ENCODE data around the gene NECAB2. TPM values are rescaled to one million over a fixed set of nuclear protein-coding genes. Genes with fewer than 3 reads are reported as not detected.

NECAB2 gene
- total RNA-seq, 1 donor from 2014 or later: 4.6 TPM

DNA sequence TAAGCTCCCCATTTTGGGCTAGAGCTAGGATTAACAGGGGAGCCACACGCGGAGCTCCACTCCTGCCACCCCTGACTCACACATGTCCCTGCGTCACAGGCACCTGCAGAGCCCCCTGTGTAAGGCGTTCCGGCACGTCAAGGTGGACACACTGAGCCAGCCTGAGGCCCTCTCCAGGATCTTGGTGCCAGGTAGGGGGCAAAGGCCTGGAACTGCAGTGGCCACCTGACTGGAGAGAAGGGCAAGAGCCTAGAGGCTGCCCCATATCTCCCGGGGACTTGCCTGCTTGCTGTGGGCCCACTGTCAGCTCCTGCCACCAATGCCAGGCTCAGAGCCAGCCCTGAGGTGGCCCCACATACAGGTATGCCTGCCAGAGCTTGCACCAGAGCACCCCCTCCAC, 33.7 kb downstream of the NECAB2 start:
- H3K27ac Mint-ChIP-seq: no peak overlapping the region

DNA sequence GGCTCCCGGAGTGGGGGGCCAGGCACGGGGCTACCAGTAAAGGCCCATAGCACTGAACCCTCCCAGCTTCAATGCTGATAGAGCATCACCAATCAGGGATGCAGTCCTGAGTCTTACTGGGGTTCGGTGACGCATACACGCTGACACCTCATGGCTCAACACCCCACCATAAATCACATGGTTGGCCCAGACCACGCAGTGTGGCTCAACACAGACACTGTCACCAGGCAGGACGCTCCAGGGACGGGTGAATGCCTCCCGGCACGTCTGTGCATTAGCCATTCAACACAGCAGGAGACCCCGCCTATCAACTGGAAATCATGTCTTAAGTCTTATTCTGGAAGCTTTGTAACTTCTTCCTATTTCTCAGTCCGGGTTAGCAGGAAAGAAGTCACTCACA, 35.0 kb downstream of the NECAB2 start:
- Mint-ChIP-seq H3K36me3 (ENCODE audit: insufficient read depth) (no peaks in the 10 kb centered on the region), H3K27ac (no peak overlapping the region), H3K4me3 (ENCODE audit: low read depth) (no peak overlapping the region), H3K27me3 (peaks cover 16% of the 10 kb centered on the region), H3K4me1 (ENCODE audit: low read depth) (no peaks in the 10 kb centered on the region), H3K9me3 (ENCODE audit: low read depth) (no peaks in the 10 kb centered on the region)
- DNase-seq (ENCODE audit: low spot score, unreplicated experiment): no peak
- TF ChIP-seq CTCF (IDR thresholded peaks at IDR 0.05; ENCODE audit: unreplicated experiment): no peak

More for the DNA sequence above, 33.7 kb downstream of the NECAB2 start:
- TF ChIP-seq CTCF (IDR thresholded peaks at IDR 0.05; ENCODE audit: unreplicated experiment): no peak
- Mint-ChIP-seq H3K4me1 (ENCODE audit: low read depth) (no peaks in the 10 kb centered on the region), H3K27me3 (peaks cover 16% of the 10 kb centered on the region), H3K4me3 (ENCODE audit: low read depth) (no peak overlapping the region), H3K9me3 (ENCODE audit: low read depth) (no peaks in the 10 kb centered on the region), H3K36me3 (ENCODE audit: insufficient read depth) (no peaks in the 10 kb centered on the region)
- DNase-seq (ENCODE audit: low spot score, unreplicated experiment): no peak

GRCh38 chr16:84004442-84004841, 36.4 kb downstream of the NECAB2 start:
- H3K27ac Mint-ChIP-seq: no peak overlapping the region
- no peaks in the 10 kb centered on the region for H3K9me3 Mint-ChIP-seq (ENCODE audit: low read depth)

GRCh38 chr16:84005391-84005790, 37.3 kb downstream of the NECAB2 start:
- H3K27me3 Mint-ChIP-seq: peaks cover 16% of the 10 kb centered on the region
- no peak for DNase-seq (ENCODE audit: low spot score, unreplicated experiment)
- TF ChIP-seq CTCF (IDR thresholded peaks at IDR 0.05; ENCODE audit: unreplicated experiment): no peak
- H3K36me3 Mint-ChIP-seq (ENCODE audit: insufficient read depth): no peaks in the 10 kb centered on the region
- H3K4me3 Mint-ChIP-seq (ENCODE audit: low read depth): no peak overlapping the region
- H3K27ac Mint-ChIP-seq: no peak overlapping the region
- H3K9me3 Mint-ChIP-seq (ENCODE audit: low read depth): no peaks in the 10 kb centered on the region
- no peaks in the 10 kb centered on the region for H3K4me1 Mint-ChIP-seq (ENCODE audit: low read depth)

More at GRCh38 chr16:84004442-84004841, 36.4 kb downstream of the NECAB2 start:
- peaks cover 16% of the 10 kb centered on the region for H3K27me3 Mint-ChIP-seq
- no peak overlapping the region for H3K4me3 Mint-ChIP-seq (ENCODE audit: low read depth)
- no peak for DNase-seq (ENCODE audit: low spot score, unreplicated experiment)
- no peaks in the 10 kb centered on the region for H3K36me3 Mint-ChIP-seq (ENCODE audit: insufficient read depth)
- H3K4me1 Mint-ChIP-seq (ENCODE audit: low read depth): no peaks in the 10 kb centered on the region
- no peak for TF ChIP-seq CTCF (IDR thresholded peaks at IDR 0.05; ENCODE audit: unreplicated experiment)

DNA sequence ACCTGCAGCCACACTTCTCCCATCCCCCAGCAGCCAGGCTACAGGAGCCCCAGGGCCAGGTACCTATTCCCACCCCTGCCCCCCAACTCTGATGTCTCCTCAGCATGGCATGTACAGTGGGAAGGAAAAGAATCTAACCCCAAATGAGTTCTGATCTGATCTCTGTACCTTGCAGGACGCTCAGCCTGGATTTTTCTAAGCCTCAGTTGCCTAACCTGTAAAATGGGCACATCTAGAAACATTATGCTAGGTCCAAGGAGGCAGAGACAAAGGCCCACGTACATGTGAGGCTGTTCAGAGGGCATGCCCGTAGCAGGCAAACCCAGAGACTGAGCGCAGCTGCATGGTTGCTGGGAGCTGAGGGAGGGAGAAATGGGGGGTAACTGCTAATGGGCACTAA, 39.5 kb downstream of the NECAB2 start:
- no peak for TF ChIP-seq CTCF (IDR thresholded peaks at IDR 0.05; ENCODE audit: unreplicated experiment)
- no peak for DNase-seq (ENCODE audit: low spot score, unreplicated experiment)
- H3K9me3 Mint-ChIP-seq (ENCODE audit: low read depth): no peaks in the 10 kb centered on the region
- H3K27me3 Mint-ChIP-seq: peaks cover 19% of the 10 kb centered on the region
- H3K27ac Mint-ChIP-seq: no peak overlapping the region
- H3K4me1 Mint-ChIP-seq (ENCODE audit: low read depth): no peaks in the 10 kb centered on the region
- no peaks in the 10 kb centered on the region for H3K36me3 Mint-ChIP-seq (ENCODE audit: insufficient read depth)
- no peak overlapping the region for H3K4me3 Mint-ChIP-seq (ENCODE audit: low read depth)

Measured in progenitor cell of endocrine pancreas (in vitro differentiated cells).